Measurements from ENCODE around the gene RASAL2. TPM values are rescaled to one million over a fixed set of nuclear protein-coding genes. Genes with fewer than 3 reads are reported as not detected.

RASAL2 gene
- total and polyA plus RNA-seq, 9 of the 15 experiments (the other 6 are each of a cell fraction or from before 2014, with no cell fraction given) = 0.13 to 1.0 (median 0.62) TPM

- TF ChIP-seq ERF (CRISPR knock-in tag; IDR thresholded peaks at IDR 0.05) (no peak), THAP12 (CRISPR knock-in tag; IDR thresholded peaks at IDR 0.05) (no peak)
Measured at GRCh38 chr1:178518894-178519293, 425.0 kb downstream of the RASAL2 start (continued).

DNA sequence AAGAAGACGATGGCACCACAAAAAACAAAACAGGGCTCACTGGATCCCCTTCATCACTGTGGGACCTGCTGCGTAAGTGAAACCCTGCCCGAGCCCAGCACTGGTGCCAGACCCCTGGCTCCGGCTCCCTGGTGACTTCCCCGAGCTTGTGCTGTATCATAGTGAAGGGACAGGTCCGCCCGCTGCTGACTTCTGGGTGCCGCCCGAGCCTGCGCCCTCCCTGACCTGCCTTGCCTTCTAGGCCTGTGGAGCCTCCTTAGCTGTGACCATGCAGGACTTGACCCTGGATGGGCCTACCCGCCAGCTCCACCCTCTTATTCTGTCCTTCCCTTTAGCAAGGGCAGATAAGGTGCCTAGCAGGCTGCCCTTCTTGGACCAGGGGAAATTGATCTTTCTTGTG is 426.9 kb downstream of the RASAL2 start:
- CTCF ChIA-PET (ENCODE audit: low intra/inter-chr PET ratio) = no interaction called here
- under 1% methylated on average over 11 of the region's 11 CpGs for WGBS (ENCODE audit: insufficient coverage, low coverage, missing lambda C conversion rate)
- H4K20me1 ChIP-seq (replicated peaks; ENCODE audit: control insufficient read depth, insufficient read depth, low read length) = no peaks in the 10 kb centered on the region
- H2AFZ ChIP-seq (ENCODE audit: low read depth, low read length) = no peak overlapping the region
- no peak overlapping the region for H3K4me3 ChIP-seq
- TF ChIP-seq ELF1 (tag; IDR thresholded peaks at IDR 0.05) (no peak), ZNF232 (CRISPR knock-in tag; IDR thresholded peaks at IDR 0.05) (no peak), ZNF23 (CRISPR knock-in tag; IDR thresholded peaks at IDR 0.05) (no peak), HDAC2 (IDR thresholded peaks at IDR 0.05) (no peak), SRSF3 (IDR thresholded peaks at IDR 0.05; ENCODE audit: insufficient read depth, low read length) (no peak), GTF2E2 (tag; IDR thresholded peaks at IDR 0.05) (no peak), EWSR1 (IDR thresholded peaks at IDR 0.05; ENCODE audit: borderline replicate concordance, low read depth, partially characterized antibody) (no peak), BMI1 (IDR thresholded peaks at IDR 0.05; ENCODE audit: low read length) (no peak), KDM5B (IDR thresholded peaks at IDR 0.05; ENCODE audit: insufficient replicate concordance, low read depth, low read length) (no peak)
- intact Hi-C loops (cut with micrococcal nuclease) = no loop called here
- no peak overlapping the region for H3K4me2 ChIP-seq (ENCODE audit: insufficient read depth, low read length)
- DNase-seq (ENCODE audit: extremely low read depth in 1 of 4, low spot score in 3 of 4) (no peak), ATAC-seq (no peak), FAIRE-seq (no peak)
- H3K27me3 ChIP-seq (ENCODE audit: control insufficient read depth in 2 of 2, insufficient read depth in 2 of 2, low read length in 2 of 2) = peaks cover 0 to 14% of the 10 kb centered on the region in 2 experiments; a peak in 2 of 5 replicates
- H3K9me3 ChIP-seq (replicated peaks; ENCODE audit: control insufficient read depth, insufficient read depth, low read depth, low read length) = no peaks in the 10 kb centered on the region
- in situ Hi-C loops (cut with MboI) = no loop called here
- no peak overlapping the region for H3K9ac ChIP-seq (ENCODE audit: insufficient read depth in 1 of 2, low read depth in 2 of 2, low read length in 2 of 2)
- BruUV-seq (replicated peaks) = no TSS peak
- POLR2A ChIA-PET = interaction anchor here (0.7 to 1.1 kb wide), 3 partner anchors 11 to 85 kb away, joined by 3 to 4 read pairs (median 3); no protein-coding TSS in a partner anchor
- no peaks in the 10 kb centered on the region for H3K79me2 ChIP-seq (ENCODE audit: control insufficient read depth, insufficient read depth, low read length)
- no peaks in the 10 kb centered on the region for H3K36me3 ChIP-seq (ENCODE audit: control insufficient read depth, insufficient read depth, low read length)
- H3K27ac ChIP-seq (ENCODE audit: extremely low read depth, low read depth, low read length) = no peak overlapping the region
- H3K4me1 ChIP-seq (replicated peaks in 1 of 2; ENCODE audit: control insufficient read depth in 2 of 2, insufficient read depth in 2 of 2, low read length in 2 of 2) = 0 out of 5 replicates have a peak, but pooled peaks cover 0 to 3% of the 10 kb centered on the region in 2 experiments
- no peaks in the 10 kb centered on the region for H3K9me1 ChIP-seq (ENCODE audit: control insufficient read depth, insufficient read depth, low read length)

Measured in K562 (cell line).